ENCODE data around the gene CHD6. TPM values are rescaled to one million over a fixed set of nuclear protein-coding genes. Genes with fewer than 3 reads are reported as not detected.

The CHD6 gene
- total and polyA plus RNA-seq, 5 experiments from 2014 or later, result 44.3 to 96.1 (median 57.4) TPM

DNA sequence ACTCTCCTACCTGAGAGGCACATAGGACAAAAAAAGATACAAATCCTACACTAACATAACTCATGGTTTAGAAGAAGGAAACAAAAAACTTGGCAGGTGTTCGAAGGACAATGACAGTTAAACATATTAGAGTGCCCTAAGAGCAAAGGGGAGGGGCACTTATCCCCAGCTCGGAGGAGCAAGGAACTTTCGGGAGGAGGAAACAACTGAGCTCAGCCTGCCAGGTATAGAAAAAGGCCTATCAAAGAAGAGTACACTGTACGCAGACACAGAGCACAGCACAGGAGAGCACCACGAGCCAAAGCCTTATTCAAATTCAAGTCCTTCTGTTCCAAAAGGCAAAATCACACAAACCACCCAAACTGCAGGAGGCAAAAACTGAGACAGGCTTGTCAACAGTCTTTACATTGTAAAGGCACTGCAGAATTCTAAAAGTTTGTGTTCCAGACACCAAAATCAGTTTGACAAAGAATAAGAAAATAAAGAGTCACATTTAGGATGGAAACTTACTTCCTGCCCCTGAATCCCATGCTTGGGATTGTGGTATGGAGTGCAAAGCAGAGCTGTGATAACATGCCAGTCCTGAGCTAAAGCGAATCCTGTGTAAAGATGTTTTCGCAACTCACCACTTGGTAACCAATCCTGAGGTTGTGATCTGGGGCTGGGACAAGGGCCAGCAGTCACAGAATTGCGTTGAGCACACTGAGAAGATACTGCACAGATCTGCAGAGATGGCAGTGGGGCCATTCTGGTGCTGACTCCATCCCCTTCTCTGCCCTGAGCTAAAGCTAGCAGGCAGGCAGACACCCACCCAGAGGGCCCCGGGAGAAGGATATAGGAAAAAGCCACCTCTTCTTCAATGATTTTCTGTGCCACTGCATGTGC is 108.6 kb downstream of the CHD6 start:
- POLR2A ChIA-PET, result no interaction called here
- Mint-ChIP-seq H3K9me3 (peaks cover 0 to 12% (median 4%) of the 10 kb centered on the region in 9 donors), H3K27ac (peak overlapping the region in 3 of 10 donors; percentile 28 to 64 (median 54)), H3K4me1 (peaks cover 5 to 34% (median 30%) of the 10 kb centered on the region in 4 donors), H3K4me3 (no peak overlapping the region), H3K27me3 (no peaks in the 10 kb centered on the region), H3K36me3 (peaks cover 34 to 85% (median 68%) of the 10 kb centered on the region in 3 donors)
- no peak for ATAC-seq
- DNase-seq, result no peak

GRCh38 chr20:41508335-41508734 is 109.8 kb downstream of the CHD6 start:
- Mint-ChIP-seq H3K27me3 (no peaks in the 10 kb centered on the region), H3K4me1 (peaks cover 5 to 39% (median 28%) of the 10 kb centered on the region in 4 donors), H3K36me3 (peaks cover 34 to 84% (median 61%) of the 10 kb centered on the region in 3 donors), H3K27ac (peak overlapping the region in 3 of 10 donors; percentile 12 to 65 (median 18)), H3K9me3 (peaks cover 0 to 12% (median 4%) of the 10 kb centered on the region in 9 donors), H3K4me3 (no peak overlapping the region)
- DNase-seq (no peak), ATAC-seq (no peak)
- POLR2A ChIA-PET, result no interaction called here

DNA sequence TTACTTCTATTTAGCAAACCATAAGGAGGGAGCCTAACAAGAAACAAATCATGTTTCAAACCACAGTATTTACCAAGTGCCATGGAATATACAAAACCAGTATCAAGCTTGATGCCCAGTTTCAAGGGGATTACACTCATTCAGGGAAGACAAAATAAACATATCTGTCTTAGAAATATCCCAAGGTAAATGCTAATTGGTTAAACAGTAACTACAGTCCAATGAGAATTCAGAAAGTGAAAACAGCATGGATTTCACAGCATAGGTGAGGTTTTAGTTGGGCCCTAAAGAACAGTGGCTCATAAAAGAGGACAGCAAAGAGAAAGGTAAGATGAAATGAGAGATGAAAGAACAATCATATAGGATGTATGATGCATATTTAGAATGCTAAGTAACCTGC is 110.3 kb downstream of the CHD6 start:
- Mint-ChIP-seq H3K9me3 (peaks cover 0 to 12% (median 4%) of the 10 kb centered on the region in 9 donors), H3K4me3 (no peak overlapping the region), H3K4me1 (peaks cover 5 to 39% (median 28%) of the 10 kb centered on the region in 4 donors), H3K36me3 (peaks cover 30 to 79% (median 58%) of the 10 kb centered on the region in 3 donors), H3K27me3 (no peaks in the 10 kb centered on the region), H3K27ac (peak overlapping the region in 4 of 10 donors; percentile 12 to 65 (median 28))
- DNase-seq (no peak), ATAC-seq (no peak)
- POLR2A ChIA-PET, result no interaction called here

DNA sequence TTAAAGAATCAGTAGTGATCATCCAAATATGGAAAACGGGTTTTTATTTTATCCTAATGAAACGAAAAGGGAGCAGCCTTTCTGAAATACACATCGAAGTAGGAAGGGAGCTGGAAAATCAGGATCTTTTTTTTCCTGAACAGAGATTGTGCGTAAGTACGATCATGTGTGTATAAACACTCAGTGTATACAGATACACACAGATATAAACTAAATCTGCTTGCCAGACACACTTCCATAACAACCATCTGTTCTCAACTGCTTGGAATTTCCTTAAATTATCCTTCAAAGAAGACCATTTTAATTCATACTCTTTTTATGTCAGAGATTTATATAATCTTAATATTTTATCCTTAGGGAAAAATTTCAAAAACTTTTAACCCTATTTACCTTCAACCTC is 110.7 kb downstream of the CHD6 start:
- H3K27ac Mint-ChIP-seq, result no peak overlapping the region
- H3K4me1 Mint-ChIP-seq, result peaks cover 5 to 39% (median 26%) of the 10 kb centered on the region in 4 donors
- POLR2A ChIA-PET, result no interaction called here
- ATAC-seq (no peak), DNase-seq (no peak)
- H3K4me3 Mint-ChIP-seq, result no peak overlapping the region
- peaks cover 0 to 12% (median 4%) of the 10 kb centered on the region in 9 donors for H3K9me3 Mint-ChIP-seq
- H3K36me3 Mint-ChIP-seq, result peaks cover 27 to 77% (median 54%) of the 10 kb centered on the region in 3 donors
- H3K27me3 Mint-ChIP-seq, result no peaks in the 10 kb centered on the region

- no peak for DNase-seq
- Mint-ChIP-seq H3K4me1 (peaks cover 5 to 34% (median 20%) of the 10 kb centered on the region in 4 donors), H3K36me3 (peaks cover 19 to 67% (median 44%) of the 10 kb centered on the region in 3 donors), H3K4me3 (no peak overlapping the region), H3K9me3 (peaks cover 0 to 12% (median 4%) of the 10 kb centered on the region in 9 donors), H3K27me3 (no peaks in the 10 kb centered on the region), H3K27ac (no peak overlapping the region)
- POLR2A ChIA-PET, result no interaction called here
- no peak for ATAC-seq
Observed at GRCh38 chr20:41506192-41506915, 111.8 kb downstream of the CHD6 start.

DNA sequence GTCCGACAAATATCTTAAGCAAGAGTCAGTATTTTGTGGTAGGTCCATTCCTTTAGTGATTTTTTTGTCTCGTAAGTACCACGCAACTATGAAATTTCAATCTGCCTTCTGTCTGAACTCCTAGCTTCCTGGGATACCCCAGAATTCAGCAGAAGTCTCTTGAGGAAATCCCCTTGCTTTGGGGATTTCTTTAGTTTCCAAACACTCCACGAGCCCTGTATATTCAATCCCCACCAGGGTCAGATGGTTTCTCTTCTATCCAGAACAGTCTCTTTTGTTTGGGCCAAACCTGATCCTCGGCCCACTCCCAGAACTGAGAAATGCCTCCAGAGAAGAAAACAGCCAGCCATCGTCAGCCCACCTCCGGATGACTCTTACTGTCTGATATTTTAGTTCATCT is 113.0 kb downstream of the CHD6 start:
- Mint-ChIP-seq H3K27ac (no peak overlapping the region), H3K4me3 (no peak overlapping the region)

DNA sequence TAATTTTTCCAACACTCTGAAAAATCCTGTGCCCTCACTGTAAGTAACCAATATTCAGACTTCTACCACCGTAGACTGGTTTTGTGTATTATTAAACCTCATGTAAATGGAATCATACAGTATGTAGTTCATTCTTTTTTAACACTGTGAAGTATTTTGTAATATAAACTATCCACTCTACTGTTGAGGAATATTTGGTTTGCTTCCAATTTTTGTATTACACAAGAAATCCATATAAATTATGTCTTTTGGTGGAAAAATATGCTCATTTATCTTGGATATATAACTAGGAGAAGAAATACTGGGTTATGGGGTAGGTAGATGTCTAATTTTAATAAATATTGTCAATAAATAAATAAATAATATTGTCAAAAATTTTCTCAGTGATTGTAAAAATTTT is 116.8 kb downstream of the CHD6 start:
- ATAC-seq (no peak), DNase-seq (no peak)
- peaks cover 0 to 11% (median 4%) of the 10 kb centered on the region in 9 donors for H3K9me3 Mint-ChIP-seq
- no peak overlapping the region for H3K4me3 Mint-ChIP-seq
- H3K27ac Mint-ChIP-seq, result no peak overlapping the region
- POLR2A ChIA-PET, result no interaction called here
- H3K4me1 Mint-ChIP-seq, result peaks cover 0 to 20% (median 6%) of the 10 kb centered on the region in 4 donors
- peaks cover 23 to 66% (median 27%) of the 10 kb centered on the region in 3 donors for H3K36me3 Mint-ChIP-seq
- H3K27me3 Mint-ChIP-seq, result no peaks in the 10 kb centered on the region

More for the DNA sequence above, 113.0 kb downstream of the CHD6 start:
- no peaks in the 10 kb centered on the region for H3K27me3 Mint-ChIP-seq
- POLR2A ChIA-PET, result interaction anchor here (0.8 kb wide), 1 partner anchor 104 kb away, joined by 3 read pairs; no protein-coding TSS in a partner anchor
- no peak for DNase-seq
- peaks cover 0 to 12% (median 4%) of the 10 kb centered on the region in 9 donors for H3K9me3 Mint-ChIP-seq
- H3K4me1 Mint-ChIP-seq, result peaks cover 5 to 36% (median 20%) of the 10 kb centered on the region in 4 donors
- peaks cover 18 to 64% (median 43%) of the 10 kb centered on the region in 3 donors for H3K36me3 Mint-ChIP-seq
- no peak for ATAC-seq

GRCh38 chr20:41499961-41500725 is 118.0 kb downstream of the CHD6 start:
- ATAC-seq, result no peak
- Mint-ChIP-seq H3K36me3 (peaks cover 12 to 66% (median 16%) of the 10 kb centered on the region in 3 donors), H3K27ac (peak overlapping the region in 2 of 10 donors; percentile 1 to 35), H3K27me3 (no peaks in the 10 kb centered on the region), H3K4me3 (no peak overlapping the region), H3K4me1 (peaks cover 0 to 14% (median 4%) of the 10 kb centered on the region in 4 donors), H3K9me3 (no peaks in the 10 kb centered on the region)
- no peak for DNase-seq
- POLR2A ChIA-PET, result no interaction called here

DNA sequence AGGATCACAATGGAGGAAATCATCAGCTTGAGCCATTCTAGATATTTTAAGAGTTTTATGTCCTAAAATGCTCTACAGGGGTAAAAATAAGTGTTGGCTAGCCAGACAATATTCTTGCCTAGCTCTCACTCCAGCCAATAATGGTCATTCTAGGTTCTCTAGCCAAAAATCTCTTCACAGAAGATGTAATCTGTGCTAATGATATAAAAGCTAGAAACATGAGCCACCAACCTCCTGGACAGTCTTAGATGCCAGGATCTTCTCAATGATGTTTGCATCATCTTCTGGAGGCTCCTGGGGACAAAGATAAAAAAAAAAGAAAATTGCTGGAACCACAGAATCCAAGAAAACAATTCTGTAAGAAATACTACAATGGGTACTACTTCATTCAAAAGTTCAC is 119.1 kb downstream of the CHD6 start:
- Mint-ChIP-seq H3K27ac (no peak overlapping the region), H3K4me3 (no peak overlapping the region), H3K9me3 (no peaks in the 10 kb centered on the region), H3K27me3 (no peaks in the 10 kb centered on the region), H3K4me1 (peaks cover 0 to 11% (median 4%) of the 10 kb centered on the region in 4 donors), H3K36me3 (peaks cover 11 to 61% (median 12%) of the 10 kb centered on the region in 3 donors)
- ATAC-seq (no peak), DNase-seq (no peak)
- POLR2A ChIA-PET, result no interaction called here

- H3K36me3 Mint-ChIP-seq, result peaks cover 11 to 70% (median 12%) of the 10 kb centered on the region in 3 donors
Observed at GRCh38 chr20:41497186-41497895, 120.8 kb downstream of the CHD6 start.

GRCh38 chr20:41494451-41494850 is 123.7 kb downstream of the CHD6 start:
- POLR2A ChIA-PET, result no interaction called here
- DNase-seq (no peak), ATAC-seq (no peak)
- H3K27me3 Mint-ChIP-seq, result no peaks in the 10 kb centered on the region
- H3K36me3 Mint-ChIP-seq, result peaks cover 15 to 89% (median 23%) of the 10 kb centered on the region in 3 donors
- peak overlapping the region in 2 of 10 donors; percentile 36 to 67 for H3K27ac Mint-ChIP-seq
- H3K4me3 Mint-ChIP-seq, result no peak overlapping the region
- no peaks in the 10 kb centered on the region for H3K9me3 Mint-ChIP-seq
- peaks cover 0 to 1% (median 0%) of the 10 kb centered on the region in 4 donors for H3K4me1 Mint-ChIP-seq

More at GRCh38 chr20:41497186-41497895, 120.8 kb downstream of the CHD6 start:
- POLR2A ChIA-PET, result no interaction called here
- no peaks in the 10 kb centered on the region for H3K27me3 Mint-ChIP-seq
- no peak overlapping the region for H3K4me3 Mint-ChIP-seq
- DNase-seq (no peak), ATAC-seq (no peak)
- peaks cover 0 to 8% (median 3%) of the 10 kb centered on the region in 4 donors for H3K4me1 Mint-ChIP-seq
- no peaks in the 10 kb centered on the region for H3K9me3 Mint-ChIP-seq
- H3K27ac Mint-ChIP-seq, result peak overlapping the region in 1 of 10 donors; percentile 25
